Vagina (tissue), 2 donors: Measurements from ENCODE around the gene TLE7.

ENCODE experiments used
- CTCF ChIP-seq, 3 experiments: fragments of 450-650 bp in 2 of 3; fragments of 200-600 bp in 1 of 3; sonication (generic) in 1 of 3; IDR thresholded peaks; one replicate each; pipeline ENCODE4 v1.5.1; 2017 to 2019; ENCODE audit warnings: antibody characterized with exemption in 3 of 3, mild to moderate bottlenecking in 2 of 3, moderate library complexity in 2 of 3
- POLR2A ChIP-seq, 2 donors: fragments of 450-650 bp; IDR thresholded peaks; one replicate each; pipeline ENCODE4 v1.6.1; 2017; ENCODE audit warnings: antibody characterized with exemption in 2 of 2, mild to moderate bottlenecking in 2 of 2, moderate library complexity in 2 of 2
- POLR2AphosphoS5 ChIP-seq, 2 donors: sonication (generic); formaldehyde crosslinking; IDR thresholded peaks; one replicate each; pipeline ENCODE4 v1.9.0; 2017; ENCODE audit warnings: antibody characterized with exemption in 2 of 2, mild to moderate bottlenecking in 2 of 2, low read depth in 1 of 2; ENCODE audit not compliant: insufficient read depth in 1 of 2

DNA sequence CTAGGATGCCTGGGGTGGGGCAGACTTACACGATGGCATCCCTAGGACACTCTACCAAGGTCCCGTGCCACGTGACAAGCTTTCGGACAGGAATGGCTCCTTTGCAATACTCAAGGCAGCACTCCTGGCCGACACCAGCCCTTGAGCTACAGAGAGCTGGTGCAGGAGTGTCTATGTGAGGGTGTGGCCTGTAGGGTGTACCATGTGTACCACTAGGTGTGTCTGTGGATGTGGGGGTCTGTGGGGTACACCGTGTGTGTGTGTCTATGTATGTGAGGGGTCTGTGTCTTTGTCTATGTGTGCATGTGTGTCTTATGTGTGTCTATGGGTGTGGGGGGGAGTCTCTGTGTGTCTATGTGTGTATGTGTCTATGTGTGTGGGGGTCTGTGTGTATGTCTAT is 1.9 kb upstream of the TLE7 start:
- no peak for TF ChIP-seq CTCF (IDR thresholded peaks at IDR 0.05)
- TF ChIP-seq POLR2A (IDR thresholded peaks at IDR 0.05), result no peak
- no peak for TF ChIP-seq POLR2AphosphoS5 (IDR thresholded peaks at IDR 0.05; ENCODE audit: insufficient read depth in 1 of 2, low read depth in 1 of 2)
